COLO668 (cell line): ENCODE data around the gene KRTAP10-12.
A peak's percentile ranks its signal among the peaks of the same experiment; 100 is the strongest.
"Not testable (repeated sequence)": the region's sequence is repeated elsewhere in the genome, so short reads cannot be mapped to it uniquely, and the experiment has no call there.

Experiments used
- DNase-seq: peaks from one replicate; lab custom pipeline; 2025; ENCODE audit not compliant: unreplicated experiment; lab: John Stamatoyannopoulos, UW

Gene KRTAP10-12

GRCh38 chr21:44697172-44697810, at the start of gene KRTAP10-12:
Gene KRTAP10-12 (plus strand): TSS chr21:44697172. CDS start chr21:44697202, 30 bp downstream.
- DNase-seq, result not testable (repeated sequence)

DNA sequence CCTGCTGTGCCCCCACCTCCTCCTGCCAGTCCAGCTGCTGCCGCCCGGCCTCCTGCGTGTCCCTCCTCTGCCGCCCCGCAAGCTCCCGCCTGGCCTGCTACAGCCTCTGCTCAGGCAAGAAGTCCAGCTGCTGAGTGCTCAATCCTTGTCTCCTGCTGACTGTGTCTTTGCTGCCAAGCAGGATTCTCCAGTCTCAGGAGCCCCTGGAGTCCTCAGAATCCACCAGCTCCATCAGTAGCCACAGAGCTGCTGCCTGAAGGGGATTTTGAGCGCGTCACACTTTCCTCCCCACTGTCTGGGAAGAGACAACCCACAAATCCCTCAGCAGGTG, 49.8 kb upstream of the KRTAP10-12 start:
- DNase-seq, result no peak

DNA sequence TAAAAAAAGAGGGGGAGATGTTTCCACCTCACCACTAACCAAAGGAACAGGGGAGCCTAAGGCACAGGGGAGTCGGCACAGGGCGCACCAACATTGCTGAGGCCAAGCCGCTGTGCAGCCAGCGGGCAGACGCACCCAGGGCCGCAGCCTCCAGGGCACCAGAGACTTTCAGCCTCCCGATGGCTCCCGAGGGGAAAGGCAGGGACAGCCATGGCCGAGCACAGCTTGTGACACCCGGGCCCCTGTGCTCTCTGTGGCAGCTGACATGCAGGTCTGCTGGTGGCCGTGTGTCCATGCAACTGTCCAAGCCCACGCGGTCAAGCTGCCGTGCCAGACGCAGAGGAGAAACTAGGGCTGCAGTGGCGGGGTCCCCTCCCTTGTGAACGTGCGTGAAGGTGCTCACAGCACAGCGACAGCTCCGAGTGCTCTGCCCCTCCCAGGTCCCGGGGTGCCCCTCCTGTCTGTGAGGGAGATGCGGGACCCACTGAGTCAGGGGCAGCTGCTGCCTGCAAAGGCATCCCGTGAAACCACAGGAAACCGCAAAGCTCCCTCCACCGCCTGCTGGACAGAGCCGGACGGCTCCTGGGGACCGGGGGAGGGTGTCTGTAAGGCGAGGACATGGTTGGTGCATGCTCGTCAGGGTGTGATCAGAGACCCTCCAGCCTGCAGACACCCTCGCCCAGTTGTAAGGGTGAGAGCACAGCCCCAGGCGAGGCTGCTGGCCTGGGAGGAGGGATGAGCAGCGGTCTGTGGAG, 48.2 kb upstream of the KRTAP10-12 start:
- DNase-seq, result no peak

DNA sequence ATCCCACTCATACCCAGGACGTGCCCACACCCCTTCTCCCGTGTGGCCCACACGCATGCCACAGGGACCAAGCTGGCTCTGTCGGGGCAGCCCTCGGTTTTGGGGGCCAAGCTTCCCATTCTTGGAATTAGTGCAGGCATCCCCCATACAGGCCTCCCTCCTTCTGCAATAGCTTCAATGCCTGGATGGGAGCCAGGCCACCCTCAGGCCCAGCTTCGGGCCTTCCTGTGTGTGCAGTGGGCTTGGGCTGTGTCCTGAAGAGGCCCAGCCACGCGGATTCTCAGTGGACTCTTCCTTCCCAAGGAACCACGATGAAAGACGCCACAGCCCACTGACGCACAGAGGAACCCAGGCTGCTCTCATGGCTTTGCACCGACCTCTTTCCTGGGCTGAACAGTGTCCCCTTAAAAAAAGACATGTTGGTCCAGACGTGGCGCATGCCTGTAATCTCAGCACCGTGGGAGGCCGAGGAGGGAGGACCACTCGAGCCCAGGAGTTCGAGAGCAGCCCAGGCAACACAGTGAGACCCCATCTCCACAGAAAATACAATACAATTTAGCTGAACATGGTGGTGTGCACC, 47.4 kb upstream of the KRTAP10-12 start:
- DNase-seq, result no peak

GRCh38 chr21:44650265-44650972, 46.6 kb upstream of the KRTAP10-12 start:
- DNase-seq, result no peak

- no peak for DNase-seq
Measured at GRCh38 chr21:44650973-44651675, 45.8 kb upstream of the KRTAP10-12 start.

- no peak for DNase-seq
Measured at GRCh38 chr21:44653123-44653522, 43.8 kb upstream of the KRTAP10-12 start.

GRCh38 chr21:44653656-44654575, 43.1 kb upstream of the KRTAP10-12 start:
- DNase-seq, result peak; percentile 33

- no peak for DNase-seq
Measured at GRCh38 chr21:44654576-44655175, 42.3 kb upstream of the KRTAP10-12 start, which contains the start of gene KRTAP12-4. Gene KRTAP12-4 (minus strand): TSS chr21:44654659. CDS start chr21:44654614, 45 bp downstream.

GRCh38 chr21:44656868-44657267, 40.1 kb upstream of the KRTAP10-12 start:
- DNase-seq, result no peak

DNA sequence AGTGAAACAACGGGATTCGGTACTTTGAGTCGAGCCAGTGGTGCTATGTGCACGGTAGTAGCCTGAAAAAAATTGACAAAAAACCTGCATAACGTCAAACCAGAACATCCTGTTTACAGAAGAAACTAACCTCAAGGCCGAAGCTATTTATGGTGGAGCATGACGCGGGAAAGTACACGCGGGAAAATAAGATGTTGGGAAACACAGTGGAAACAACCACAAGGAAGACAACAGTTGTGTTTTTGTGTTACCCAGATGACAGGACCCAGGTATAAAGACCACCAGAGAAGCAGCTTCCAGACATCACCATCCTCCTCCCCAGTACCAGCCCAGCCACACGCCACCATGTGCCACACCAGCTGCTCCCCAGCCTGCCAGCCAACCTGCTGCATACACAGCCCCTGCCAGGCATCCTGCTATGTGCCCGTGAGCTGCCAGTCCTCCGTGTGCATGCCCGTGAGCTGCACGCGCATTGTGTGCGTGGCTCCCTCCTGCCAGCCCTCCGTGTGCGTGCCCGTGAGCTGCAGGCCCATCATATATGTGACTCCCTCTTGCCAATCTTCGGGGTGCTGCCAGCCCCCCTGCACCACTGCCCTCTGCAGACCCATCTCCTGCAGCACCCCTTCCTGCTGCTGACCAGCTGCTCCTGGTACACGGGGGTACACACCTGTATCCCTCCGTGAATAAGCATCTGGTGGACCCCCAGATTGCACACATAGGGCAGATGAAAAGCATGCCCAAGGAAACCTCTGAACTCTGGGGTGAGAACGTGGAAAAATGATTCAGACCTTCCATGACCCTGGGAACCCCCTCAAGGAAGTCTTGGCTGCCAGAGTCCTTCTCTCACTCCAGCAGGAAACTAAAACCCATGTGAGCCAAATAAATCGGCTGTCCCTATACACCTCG, 39.1 kb upstream of the KRTAP10-12 start, which contains the start of gene KRTAP12-3:
KRTAP12-3 (plus strand) TSS at position 298 of the 906 bp plus-strand sequence; CDS start at position 346, 48 bp downstream.
- no peak for DNase-seq

DNA sequence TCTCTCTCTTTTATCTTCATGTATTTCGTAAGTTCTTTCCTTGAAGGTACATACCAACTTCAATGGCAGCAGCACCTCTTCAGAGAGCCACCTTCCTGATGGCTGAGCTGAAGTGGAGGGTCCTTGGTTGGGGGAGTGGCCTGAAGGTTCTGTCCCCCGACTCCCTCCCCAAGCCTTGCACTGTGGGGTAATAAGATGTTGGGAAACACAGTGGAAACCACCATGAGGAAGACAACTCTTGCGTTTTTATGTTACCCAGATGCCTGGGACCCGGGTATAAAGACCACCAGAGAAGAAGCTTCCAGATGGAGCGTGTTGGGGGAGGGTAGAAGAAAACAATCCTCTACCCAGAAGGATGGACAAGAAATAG, 38.4 kb upstream of the KRTAP10-12 start:
- DNase-seq, result no peak

- DNase-seq, result no peak
Measured at GRCh38 chr21:44658913-44659595, 37.9 kb upstream of the KRTAP10-12 start.

DNA sequence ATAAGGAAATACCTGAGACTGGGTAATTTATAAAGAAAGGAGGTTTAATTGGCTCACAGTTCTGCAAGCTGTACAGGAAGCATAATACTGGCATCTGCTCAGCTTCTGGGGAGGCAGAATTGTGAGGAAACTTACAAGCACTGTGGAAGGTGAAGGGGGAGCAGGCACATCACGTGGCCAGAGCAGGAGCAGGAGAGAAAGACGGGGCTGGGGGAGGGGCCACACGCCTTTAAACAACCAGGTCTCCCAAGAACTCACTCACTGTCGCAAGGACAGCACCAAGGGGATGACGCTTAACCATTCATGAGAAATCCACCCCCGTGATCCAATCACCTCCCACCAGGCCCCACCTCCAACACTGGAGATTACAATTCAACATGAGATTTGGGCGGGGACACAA, 35.4 kb upstream of the KRTAP10-12 start:
- DNase-seq, result not testable (repeated sequence)

DNA sequence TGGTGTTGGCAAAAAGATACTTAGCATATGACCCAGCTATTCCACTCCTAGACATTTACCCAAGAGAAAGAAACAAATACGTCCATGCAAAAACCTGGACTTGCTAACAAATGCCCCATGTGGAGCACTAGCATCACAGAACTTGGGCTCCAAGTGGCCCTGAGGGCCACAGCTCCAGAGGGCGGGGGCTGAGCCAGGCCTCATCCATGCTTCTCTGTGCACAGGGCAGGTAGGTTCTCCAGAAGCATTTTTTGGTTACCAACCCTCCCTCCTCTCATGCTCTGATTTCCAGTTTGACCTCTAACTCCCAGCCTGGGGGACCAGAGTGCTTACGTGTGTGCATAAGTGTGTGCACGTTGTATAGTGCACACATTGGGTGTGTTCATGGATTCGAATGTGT, 32.3 kb upstream of the KRTAP10-12 start:
- no peak for DNase-seq

DNA sequence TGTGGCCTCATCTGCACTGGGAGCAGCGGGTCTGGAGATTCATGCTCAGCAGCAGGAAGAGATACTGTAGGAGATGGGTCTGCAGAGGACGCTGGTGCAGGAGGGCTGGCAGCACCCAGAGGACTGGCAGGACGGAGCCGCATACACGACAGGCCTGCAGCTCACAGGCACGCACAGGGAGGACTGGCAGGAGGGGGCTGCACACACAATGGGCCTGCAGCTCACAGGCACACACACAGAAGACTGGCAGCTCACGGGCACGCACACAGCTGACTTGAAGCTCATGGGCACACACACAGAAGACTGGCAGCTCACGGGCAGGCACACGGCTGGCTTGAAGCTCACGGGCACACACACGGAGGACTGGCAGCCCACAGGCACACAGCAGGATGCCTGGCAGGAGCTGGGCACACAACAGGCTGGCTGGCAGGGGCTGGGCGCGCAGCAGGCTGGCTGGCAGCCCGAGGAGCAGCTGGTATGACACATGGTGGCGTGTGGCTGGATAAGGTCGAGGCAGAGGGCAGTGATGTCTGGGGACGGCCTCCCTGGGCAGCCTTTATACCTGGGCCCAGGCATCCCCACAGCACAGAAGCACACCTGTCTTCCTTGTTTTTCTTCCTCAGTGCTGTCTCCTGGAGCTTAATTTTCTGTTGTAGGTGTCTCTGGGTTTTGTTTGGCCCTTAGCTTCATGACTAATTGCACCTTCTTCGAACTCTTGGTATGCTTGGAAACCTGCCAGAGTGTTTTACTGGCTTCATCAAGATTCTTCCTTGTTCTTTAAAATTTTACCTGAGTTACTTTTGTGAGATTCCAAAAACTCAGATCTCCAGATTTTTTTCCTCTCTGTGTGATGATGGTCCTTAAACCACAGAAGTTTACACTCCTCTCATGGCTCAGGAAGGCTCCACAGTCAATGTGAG, 30.3 kb upstream of the KRTAP10-12 start, which contains the start of gene KRTAP12-2:
KRTAP12-2 (minus strand) TSS at position 527 of the 920 bp plus-strand sequence; CDS start at position 486, 41 bp downstream.
- no peak for DNase-seq

GRCh38 chr21:44667612-44668011, 29.4 kb upstream of the KRTAP10-12 start:
- DNase-seq, result no peak
